GM18861 (cell line): Measurements from ENCODE around the gene AHDC1.
A peak's percentile ranks its signal among the peaks of the same experiment; 100 is the strongest.
"Not testable (repeated sequence)": the region's sequence is repeated elsewhere in the genome, so short reads cannot be mapped to it uniquely, and the experiment has no call there.

Source experiments
- ATAC-seq: cut with Tn5 transposase; IDR thresholded peaks from one replicate; pipeline ENCODE4 v1.9.1; 2021; ENCODE audit not compliant: unreplicated experiment

The AHDC1 gene

DNA sequence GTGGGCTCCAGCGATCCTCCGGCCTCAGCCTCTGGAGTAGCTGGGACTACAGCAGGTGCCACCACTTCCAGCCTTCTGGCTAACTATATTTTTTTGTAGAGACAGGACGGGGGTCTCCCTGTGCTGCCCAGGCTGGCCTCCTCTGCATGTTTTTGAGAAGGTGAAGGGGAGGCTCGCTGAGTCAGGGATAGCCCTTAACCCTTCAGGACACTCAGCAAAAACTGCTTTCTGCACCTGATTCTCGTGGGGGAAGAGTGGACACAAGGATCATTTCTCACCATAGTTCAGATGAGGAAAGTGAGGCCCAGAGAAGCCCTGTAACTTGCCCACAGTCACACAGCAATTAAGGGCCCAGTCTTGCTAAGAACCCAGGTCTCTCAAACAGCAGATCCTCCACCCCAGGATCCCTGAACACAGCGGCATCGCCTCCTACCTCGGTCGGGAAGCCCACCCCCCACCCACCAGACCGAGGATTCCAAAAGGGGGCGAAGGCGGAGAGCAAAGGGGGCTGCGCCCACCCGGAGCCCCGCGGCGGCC lies 29.8 kb upstream of the AHDC1 start:
- no peak for ATAC-seq

DNA sequence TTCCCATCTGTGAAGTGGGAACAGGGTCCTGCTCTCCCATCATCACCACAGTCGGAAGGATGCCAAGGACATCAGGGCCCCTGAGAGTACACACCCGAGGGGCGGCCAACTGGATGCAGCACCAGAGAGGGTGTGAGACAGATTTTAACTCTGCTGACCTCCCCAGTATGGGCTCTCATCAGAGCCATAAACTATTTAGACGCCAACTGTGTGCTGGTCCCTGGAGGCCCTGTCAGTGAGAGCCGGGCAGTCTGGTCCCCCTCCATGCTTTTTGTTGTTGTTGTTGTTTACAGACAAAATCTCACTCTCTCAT lies 29.3 kb upstream of the AHDC1 start:
- ATAC-seq, result no peak

DNA sequence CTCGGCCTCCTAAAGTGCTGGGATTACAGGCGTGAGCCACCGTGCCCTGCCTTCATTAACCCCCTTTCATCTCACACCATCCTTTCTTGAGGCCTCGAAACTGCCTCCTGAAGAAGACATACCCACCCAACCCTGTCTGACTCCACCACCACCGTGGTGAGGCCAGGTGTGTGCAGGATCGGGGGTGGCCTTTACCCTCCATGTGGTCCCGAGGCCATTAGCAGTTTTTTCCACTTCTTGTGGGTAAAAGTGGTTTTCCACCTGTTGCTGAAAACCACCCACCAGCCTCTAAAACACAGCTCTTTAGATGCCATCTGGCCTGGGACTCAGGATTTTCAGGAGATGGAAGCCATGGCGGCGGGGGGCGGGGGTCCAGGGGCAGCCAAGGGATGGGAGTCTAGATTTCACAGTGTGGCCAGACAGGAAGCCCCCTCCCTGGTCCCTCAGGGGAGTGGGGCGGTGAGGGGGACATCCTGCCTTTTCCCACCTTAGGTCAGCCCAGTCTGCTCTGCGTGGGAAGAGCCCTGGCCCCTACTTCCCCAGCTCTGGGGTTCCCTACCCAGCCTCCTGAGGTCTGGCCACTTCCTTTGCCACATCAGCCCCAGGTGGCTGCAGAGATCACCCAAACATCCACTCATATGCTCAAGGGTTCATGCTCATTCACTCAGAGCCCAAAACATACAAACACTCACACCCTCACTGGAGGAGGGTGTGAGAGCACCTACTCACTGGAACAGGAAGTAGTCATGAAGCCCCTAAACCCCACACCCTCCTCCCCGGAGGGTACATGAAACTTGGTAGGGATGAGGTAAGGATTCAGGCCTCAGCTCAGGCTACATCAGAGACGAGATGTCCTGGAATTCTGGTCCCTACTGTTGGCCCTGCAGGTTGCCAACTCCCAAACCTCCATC lies 28.7 kb upstream of the AHDC1 start:
- ATAC-seq, result peak; percentile 41

DNA sequence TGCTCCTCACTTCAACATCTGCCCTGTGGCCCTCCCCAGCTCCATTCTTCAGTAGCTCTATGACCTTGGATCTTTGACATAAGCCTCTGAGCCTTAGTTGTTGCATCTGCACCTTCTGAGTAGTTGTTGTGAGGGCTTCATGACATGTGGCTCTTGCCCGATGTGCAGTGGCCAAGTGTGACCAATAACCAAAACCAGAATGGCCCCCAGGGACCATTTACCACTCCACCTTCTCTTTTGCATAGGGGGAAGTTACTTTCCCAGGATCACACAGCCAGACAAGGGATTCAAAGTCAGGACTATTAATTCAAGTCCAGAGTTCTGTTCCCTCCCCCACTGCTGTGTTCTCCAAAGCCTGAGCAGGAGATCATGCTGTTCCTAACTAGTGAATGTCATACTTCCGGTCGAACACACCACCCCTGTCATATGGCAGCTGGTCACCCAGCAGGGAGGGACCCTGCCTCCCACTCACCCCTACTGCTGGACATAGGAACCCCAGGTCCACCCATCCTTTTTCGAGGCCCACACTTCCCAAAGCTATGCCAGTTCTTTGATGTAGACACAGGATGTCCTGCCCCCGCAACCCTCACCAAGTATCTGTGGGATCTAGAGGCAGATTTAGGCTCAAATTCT lies 27.0 kb upstream of the AHDC1 start:
- ATAC-seq, result peak; percentile 27

DNA sequence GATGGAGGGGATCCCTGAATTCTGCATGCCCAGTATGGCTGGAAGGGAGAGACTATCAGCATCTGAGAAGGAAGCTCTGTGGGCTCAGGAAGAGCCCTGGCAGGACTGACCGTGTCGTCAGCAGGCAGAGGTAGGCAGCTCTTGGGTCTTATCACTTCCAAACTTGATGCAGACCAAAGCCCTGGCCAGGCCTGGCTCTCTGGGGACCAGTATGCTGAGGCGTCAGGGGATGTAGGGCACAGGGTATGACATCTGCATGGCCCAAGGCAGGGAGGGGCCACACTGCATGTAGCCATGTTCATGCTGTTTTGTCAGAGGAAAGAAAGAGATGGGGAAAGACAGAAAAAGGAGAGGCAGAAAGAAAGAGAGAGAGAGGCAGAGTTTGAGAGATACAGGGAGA lies 24.8 kb upstream of the AHDC1 start:
- no peak for ATAC-seq

DNA sequence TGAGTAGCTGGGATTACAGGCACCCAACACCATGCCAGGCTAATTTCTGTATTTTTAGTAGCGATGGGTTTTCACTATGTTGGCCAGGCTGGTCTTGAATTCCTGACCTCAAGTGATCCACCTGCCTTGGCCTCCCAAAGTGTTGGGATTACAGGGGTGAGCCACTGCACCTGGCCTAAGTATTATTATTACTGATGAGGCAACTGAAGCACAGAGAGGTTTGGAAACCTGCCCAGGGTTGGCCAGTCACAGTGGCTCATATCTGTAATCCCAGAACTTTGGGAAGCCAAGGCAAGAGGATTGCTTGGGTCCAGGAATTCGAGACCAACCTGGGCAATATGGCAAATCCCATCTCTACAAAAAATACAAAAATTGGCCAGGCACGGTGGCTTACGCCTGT lies 23.8 kb upstream of the AHDC1 start:
- ATAC-seq, result not testable (repeated sequence)

DNA sequence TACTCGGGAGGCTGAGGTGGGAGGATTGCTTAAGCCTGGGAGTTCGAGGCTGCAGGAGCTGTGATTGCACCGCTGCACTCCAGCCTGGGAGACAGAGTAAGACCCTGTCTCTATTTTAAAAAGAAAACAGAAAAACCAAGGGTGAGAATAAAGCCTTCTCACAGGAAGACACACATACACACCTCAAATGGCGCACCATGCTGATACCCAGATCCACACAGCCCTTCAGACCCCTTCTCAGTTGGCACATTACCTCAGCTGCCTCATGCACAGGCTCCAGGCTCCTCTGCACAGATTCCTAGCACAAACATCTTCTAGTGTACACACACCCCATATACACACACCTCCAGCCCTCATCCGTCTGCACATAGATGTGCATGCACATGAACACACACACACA lies 23.1 kb upstream of the AHDC1 start:
- ATAC-seq, result no peak

DNA sequence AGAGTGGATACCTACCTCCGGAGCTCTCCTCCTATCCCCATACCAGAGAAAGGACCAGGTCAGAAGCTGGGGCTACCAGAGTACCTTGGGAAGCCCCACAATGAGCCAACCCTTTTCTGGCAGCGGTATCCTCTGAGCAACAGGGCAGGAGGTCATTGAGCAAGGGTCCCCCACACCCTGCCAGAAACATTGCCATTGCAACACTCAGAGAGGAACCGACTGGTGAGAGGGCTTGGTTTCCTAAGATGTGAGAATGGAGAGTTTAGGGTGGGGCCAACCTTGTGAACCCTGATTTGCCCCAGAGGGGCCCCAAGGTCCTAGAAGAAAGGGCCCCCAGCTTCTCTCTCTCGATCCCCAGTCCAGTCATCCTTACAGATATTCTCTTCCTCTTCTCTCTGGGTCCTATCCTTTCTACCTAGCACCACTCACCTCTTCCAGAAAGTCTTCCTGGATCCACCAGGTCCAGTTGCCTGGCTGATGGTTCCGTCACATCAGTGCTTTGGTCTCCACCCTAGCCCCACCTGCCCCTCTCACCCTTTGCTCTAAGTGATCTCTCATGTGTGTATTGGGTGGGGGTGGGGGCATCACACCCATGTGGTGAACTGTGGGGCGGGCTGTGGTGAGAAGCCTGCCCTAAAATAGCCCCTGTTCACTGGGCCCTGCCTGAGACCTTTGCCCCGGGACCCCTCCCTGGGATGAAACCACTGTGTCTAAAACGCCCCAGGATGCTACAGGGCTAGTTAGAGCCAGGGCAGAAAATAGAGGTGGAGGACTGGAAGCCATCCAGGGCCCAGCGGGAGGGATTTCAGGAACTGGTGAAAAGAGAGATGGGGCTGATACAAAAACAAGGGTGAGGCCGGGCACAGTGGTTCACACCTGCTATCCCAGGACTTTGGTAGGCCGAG lies 22.3 kb upstream of the AHDC1 start:
- ATAC-seq, result no peak

DNA sequence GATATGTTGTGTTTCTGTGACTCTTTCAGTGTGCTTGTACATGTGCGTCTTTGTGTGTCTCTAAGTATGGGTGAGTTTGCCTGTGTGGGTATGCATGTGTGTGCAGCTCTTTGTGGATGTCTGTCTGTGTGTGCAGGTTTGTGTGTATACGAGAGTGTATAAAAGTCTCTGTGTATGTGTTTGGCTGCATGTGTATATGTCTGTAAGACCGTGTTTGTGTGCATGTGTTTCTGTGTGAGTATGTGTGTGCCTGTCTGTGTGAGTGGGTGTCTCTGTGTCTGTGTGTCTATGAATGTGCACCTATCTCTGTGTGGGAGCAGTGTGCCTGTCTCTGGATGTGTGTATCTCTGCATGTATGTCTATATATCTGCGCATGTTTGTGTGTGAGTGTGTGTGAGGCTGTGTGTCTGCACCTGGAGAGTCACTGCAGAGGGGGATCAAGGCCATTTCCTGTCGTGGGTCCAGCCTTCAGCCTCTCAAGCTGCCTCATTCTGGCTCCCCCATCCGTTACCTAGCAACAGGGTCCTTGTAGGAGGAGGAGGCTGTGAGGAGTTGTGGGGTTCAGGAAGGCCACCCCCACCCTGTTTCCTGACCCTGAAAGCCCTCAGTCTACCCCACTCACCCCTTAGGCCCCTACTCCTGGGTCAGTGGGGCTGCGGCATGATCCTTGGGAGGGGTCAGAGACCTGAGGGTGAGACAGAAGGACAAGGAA lies 20.7 kb upstream of the AHDC1 start:
- ATAC-seq, result no peak

DNA sequence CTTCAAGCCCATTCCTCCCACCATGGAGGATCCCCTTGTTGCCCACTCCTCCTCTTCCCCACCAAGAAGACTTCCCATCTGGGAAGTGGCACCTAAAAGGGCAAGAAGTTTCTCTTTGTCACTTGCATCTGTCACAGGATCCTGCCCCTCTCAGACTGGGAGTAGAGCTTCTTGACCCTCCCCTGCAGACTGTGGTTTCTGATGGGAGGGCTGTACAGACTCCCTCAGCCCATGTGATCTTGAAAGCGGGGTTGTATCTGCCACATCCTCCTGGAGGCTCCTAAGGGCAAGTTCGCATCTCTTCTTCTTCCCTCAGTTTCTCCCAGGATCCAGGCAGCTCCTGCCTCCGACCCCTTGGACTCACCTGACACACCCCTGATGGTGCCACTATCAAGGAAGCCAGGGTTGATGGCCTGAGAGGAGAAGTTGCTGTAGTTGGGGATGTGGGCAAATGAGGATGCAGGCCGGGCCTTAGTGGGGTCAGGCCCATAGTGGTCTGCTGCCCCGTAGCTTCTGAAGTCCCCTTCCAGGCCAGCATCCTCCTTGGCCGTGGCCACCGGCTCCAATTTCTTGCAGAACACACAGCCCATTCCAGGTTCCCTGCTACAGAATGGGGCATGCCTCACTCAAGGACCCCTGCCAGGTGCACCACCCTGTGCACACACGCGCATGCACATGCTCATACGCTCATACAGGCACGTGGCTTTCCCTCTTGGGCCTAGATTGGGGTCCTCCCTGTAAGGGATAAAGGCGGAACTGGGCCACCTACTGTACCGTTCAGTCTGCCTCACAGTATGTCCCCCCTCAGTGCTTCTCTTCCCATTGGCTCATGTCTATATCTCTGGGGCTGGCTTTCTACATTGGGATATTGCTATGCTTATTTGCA lies 19.6 kb upstream of the AHDC1 start:
- ATAC-seq, result no peak

DNA sequence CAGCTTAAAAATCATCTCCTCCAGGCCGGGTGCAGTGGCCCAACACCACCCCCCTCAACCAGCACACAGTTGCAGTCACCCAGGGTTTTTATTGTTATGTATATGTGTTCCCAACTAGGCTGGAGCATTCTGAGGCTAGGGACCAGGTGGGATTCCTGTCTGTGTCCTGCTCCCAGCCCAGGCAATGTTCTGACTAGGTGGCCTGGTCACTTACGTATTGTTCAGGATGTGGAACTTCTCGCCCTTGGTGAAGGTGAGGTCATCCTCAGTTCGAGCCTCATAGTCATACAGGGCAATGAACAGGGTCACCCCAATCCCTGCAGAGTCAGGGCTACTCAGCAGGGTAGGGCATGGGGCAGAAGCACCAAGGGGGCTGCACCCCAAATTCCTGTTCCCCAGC lies 18.9 kb upstream of the AHDC1 start:
- ATAC-seq, result no peak

DNA sequence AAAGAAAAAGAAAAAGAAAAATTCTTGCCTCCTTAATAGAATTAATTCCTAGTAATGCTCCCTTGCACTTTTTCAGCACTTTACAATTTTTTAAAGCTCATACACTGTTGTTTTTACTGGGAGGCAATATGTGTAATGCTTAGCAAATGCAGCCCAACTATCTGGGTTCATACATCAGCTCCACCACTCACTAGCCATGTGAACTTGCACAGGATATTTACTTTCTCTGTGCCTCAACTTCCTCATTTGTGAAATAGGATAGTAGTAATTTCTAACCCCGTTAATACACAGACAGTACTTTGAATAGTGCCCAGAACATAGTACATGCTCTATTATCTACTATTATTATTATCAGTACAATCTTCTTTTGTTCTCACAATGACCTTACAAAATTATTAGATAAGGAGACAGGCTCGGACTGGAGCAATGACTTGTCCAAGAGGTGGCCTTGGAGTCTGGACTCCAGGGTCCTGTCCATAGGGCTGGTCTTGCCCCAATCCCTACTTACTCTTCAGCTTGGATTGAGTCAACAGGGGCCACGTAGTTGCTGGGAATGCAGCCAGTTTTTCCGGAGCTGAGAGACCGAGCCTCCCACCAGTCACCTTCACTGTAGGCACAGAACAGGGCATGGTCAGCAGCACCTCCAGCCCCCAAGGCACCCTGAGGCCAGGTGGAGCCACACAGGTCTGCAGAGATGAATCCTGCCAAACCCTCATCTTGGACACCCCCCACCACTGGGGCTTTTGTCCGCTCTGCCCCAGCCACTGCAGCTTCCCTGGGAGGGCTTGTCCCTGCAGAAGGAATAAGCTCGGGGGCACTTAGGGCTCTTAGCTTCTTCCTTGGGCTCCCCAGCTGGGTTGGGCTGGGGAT lies 17.3 kb upstream of the AHDC1 start:
- no peak for ATAC-seq

DNA sequence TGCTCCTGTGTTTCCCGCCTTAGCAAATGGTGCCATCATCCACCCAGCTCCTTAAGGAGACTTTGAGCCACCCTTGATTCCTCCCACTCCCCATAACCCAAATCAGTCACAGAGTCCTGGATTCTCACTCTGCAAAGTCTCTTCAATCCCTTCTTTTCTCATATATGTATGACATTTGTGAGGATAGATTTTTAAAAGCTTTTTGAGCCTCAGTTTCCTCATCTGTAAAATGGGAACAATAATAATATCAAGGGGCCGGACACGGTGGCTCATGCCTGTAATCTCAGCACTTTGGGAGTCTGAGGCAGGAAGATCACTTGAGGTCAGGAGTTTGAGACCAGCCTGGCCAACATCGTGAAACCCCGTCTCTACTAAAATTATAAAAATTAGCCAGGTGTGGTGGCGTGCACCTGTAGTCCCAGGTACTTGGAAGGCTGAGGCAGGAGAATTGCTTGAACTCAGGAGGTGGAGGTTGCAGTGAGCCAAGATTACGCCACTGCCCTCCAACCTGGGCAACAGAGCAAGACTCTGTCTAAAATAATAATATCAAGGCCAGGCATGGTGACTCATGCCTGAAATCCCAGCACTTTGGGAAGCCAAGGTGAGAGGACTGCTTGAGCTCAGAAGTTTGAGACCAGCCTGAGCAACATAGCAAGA lies 16.0 kb upstream of the AHDC1 start:
- ATAC-seq, result not testable (repeated sequence)

DNA sequence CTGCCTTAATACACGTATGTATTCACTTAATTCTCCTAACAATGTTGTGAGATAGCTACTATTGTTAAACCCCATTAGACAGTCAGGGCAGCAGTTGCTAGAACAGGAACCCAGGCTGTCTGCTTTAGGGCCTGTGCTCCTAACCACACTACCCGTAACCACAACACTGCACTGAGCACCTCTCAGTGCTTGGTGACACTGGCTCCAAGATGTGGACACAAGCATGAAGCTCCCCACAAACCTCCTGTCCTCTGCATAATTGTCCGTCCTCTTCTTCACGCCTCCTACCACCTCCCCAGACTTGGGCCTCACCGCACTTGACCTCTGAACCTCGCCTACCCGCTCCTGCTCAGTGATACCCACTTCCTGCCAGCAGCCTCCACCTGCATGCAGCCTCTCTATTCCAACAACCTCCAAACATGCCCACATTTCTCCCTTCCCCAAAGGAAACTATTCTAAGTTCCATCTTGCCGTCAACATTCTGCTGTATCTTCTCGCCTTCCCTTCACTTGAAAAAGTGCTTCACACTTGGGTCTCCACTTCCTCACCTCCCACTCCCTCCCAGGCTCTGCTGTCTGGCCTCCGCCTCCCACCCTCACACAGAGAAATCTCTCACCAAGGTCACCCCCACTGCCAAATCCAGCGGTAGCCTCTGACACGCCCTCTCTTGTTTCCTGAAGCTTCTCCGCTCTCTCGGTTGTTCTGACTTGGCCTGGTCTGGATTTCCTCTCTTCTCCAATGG lies 14.6 kb upstream of the AHDC1 start:
- ATAC-seq, result no peak

DNA sequence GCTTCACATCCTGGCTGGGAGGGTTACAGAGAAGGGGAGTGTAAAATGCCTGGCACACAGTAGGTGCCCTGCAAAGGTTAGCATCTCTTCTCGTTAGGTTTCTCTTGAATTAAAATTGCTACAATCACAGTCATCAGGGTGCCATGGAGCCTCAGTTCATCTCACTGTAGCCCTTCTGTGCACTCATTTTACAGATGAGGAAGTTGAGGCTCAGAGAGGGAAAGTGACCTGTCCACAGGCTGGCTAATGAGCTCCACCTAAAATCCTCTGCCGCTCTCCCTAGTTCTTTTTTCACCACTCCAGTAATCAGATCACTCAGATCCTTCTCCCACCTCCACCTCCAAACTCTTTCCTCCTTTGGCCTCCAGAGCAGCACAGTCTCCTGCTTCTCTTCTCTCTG lies 13.5 kb upstream of the AHDC1 start:
- no peak for ATAC-seq

DNA sequence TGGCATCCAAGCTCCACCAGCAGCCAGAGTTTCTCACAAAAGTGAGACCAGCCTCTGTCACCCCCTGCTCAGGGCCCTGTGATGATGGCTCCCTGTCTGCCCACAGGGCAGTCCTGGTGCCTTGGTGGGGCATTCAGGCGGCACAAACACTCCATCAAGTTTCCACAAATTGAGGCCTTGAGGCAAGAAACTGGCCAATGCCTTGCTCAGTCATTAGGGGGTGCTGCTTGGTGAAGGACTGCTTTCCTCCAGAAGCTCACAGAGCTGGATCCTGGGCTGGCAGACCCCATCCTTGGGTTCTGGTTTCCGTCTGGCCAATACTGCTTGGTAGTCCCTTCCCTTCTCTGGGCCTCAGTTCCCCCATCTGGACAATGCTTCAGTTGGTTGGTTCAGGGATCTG lies 12.5 kb upstream of the AHDC1 start:
- ATAC-seq, result no peak

DNA sequence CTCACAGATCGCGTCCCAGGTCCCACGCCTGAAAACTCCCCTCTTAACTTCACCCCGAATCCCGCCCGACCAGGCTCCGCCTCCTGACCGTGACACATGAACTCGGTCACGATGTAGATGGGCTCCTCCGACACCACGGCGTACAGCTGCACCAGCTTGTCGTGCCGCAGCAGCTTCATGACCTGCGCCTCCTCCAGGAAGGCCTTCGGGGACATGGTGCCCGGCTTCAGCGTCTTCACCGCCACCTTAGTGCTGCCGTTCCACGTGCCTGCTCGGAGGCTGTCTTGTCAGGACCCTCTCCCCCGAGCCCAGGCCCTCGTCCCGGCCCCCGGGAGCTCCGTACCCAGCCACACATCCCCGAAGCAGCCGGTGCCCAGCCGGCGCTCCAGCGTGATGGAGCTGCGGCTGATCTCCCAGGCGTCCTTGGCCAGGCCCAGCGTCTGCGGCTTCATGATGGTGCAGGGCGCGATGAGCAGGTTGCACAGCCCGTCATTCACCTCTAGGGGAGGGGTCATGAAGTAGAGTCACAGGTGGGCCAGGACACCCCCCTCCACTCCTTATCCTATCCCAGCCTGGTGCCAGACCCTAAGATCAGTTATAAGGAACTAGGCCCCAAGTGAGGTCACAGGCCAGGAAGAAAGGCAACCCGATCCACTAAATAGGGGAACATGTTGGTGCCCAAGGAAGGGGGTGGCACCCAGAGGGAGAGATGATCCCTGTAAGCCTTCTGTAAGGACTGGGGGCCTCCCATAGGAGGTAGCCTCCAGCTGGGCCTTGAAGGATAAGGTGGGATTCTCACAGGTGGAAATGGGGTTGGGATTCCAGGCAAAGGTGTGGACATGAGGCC lies 11.6 kb upstream of the AHDC1 start:
- ATAC-seq, result no peak
